GM06990 (cell line): ENCODE measurements around the gene MIEF1.

ENCODE experiments used
- DNase-seq: peaks from one replicate; pipeline ENCODE4 v3.0.0-alpha.2; 2011; ENCODE audit not compliant: insufficient read length; ENCODE audit errors: extremely low read depth
- H3K27me3 ChIP-seq: replicated peaks from 2 replicates; pipeline ENCODE4 v1.6.0; 2011; ENCODE audit warnings: low read length; ENCODE audit not compliant: control insufficient read depth, insufficient read depth
- H3K36me3 ChIP-seq: 2 replicates; pipeline ENCODE4 v1.5.1; 2011; ENCODE audit warnings: low read length; ENCODE audit not compliant: control insufficient read depth, insufficient read depth
- H3K4me3 ChIP-seq: replicated peaks from 2 replicates; pipeline ENCODE4 v1.5.1; 2011; ENCODE audit warnings: low read depth, mild to moderate bottlenecking, control low read depth, low read length
- TF ChIP-seq, protein P1 (sequence below): IDR thresholded peaks from 2 replicates; pipeline ENCODE4 v1.5.1; 2011; ENCODE audit warnings: low read length, control low read depth, mild to moderate bottlenecking, inconsistent platforms; ENCODE audit not compliant: insufficient read depth, poor library complexity, severe bottlenecking

MIEF1 gene

GRCh38 chr22:39534092-39534506 is 32.0 kb downstream of the MIEF1 start:
- peaks cover 7% of the 10 kb centered on the region for H3K36me3 ChIP-seq
- H3K4me3 ChIP-seq, result no peak overlapping the region
- DNase-seq, result no peak
- TF ChIP-seq, protein P1, sequence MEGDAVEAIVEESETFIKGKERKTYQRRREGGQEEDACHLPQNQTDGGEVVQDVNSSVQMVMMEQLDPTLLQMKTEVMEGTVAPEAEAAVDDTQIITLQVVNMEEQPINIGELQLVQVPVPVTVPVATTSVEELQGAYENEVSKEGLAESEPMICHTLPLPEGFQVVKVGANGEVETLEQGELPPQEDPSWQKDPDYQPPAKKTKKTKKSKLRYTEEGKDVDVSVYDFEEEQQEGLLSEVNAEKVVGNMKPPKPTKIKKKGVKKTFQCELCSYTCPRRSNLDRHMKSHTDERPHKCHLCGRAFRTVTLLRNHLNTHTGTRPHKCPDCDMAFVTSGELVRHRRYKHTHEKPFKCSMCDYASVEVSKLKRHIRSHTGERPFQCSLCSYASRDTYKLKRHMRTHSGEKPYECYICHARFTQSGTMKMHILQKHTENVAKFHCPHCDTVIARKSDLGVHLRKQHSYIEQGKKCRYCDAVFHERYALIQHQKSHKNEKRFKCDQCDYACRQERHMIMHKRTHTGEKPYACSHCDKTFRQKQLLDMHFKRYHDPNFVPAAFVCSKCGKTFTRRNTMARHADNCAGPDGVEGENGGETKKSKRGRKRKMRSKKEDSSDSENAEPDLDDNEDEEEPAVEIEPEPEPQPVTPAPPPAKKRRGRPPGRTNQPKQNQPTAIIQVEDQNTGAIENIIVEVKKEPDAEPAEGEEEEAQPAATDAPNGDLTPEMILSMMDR, result no peak
- no peaks in the 10 kb centered on the region for H3K27me3 ChIP-seq

DNA sequence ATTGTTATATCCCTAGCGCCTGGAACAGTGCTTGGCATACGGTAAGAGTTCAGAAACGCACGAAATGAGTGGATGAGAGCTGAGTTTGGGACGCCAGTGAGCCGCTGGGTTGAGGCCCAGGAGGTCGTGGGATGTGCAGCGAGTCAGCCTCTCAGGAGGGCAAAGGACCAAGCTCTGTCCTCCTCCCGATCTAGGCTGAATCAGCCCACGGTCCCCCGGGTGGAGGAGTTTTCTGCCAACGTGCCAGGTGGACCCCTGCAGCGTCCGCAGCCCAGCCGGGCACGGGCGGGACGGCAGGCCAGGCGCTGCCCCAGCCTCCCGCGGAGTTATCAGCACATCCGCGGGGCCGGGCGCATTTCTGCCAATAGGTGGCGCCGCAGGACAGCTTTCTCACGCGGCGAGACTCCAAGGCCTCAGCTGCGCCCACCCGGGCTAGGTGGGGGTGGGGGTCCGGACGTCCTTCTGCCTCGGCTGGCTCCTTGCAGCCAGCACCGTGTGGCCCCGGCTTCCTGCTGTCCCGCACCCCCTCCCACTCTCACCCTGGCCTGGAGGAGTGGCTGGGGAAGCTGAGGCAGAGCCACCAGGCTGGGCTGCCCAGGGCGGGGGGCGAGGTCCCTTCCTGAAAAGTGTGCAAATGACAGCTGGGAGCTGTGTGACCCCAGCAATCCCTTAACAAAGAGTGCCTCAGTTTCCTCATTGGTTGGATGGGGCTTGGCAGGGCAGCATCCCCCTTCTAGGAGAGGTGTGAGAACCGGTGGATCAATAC is 32.7 kb downstream of the MIEF1 start:
- DNase-seq, result peak; percentile 76
- Histone ChIP-seq H3K4me3 (no peak overlapping the region), H3K27me3 (no peaks in the 10 kb centered on the region), H3K36me3 (peaks cover 4% of the 10 kb centered on the region)
- TF ChIP-seq, protein P1, result peak; percentile 81

DNA sequence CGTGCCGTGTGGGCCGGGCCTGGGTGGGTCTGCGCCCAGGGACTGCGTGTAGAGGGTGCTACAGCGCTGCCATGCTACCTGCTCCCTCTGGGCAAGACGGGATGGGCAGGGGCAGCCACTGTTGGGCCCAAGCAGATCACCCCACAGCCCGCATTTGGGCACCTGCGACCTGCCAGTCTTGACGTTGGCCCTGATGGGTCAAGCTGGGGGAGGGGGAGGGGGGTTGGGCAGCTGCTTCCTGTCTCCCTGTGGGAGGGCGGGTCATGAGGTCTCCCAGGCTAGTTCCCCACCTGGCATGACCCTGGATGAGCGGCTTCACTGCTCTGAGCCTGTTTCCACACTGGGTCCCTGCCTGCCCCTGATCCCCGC is 33.3 kb downstream of the MIEF1 start:
- Histone ChIP-seq H3K4me3 (no peak overlapping the region), H3K36me3 (peaks cover 3% of the 10 kb centered on the region), H3K27me3 (no peaks in the 10 kb centered on the region)
- DNase-seq, result no peak
- TF ChIP-seq, protein P1, result no peak

DNA sequence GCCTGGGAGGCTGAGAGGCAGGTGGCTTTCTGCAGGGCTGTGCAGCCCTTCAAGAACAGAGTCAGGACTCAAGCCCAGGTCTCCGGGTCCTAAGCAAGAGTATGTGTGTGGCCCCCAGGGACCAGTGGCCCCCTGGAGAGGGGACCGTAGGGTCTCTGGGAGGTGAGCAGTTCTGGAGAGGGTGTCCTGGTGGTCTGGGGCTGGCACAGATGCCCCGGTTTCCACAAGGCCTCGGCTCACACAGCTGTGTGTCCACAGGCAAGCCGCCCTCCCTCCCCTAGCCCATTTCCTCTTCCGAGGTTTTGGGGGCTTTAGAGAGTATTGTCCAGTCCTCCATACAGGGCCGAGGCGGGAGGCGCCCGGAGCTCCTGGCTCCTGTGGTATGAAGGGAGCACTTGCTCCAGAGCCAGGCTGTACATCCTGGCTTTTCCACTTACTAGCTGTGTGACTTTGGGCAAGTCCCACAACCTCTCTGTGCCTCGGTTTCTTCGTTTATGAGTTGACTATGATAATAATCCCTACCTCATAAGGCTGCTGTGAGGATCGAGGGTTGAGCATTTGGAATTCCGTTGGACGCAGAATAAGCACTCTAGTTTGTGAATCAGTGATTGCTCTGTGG is 33.9 kb downstream of the MIEF1 start:
- DNase-seq, result no peak
- TF ChIP-seq, protein P1, result no peak
- H3K36me3 ChIP-seq, result peaks cover 2% of the 10 kb centered on the region
- no peaks in the 10 kb centered on the region for H3K27me3 ChIP-seq
- no peak overlapping the region for H3K4me3 ChIP-seq

- Histone ChIP-seq H3K36me3 (no peaks in the 10 kb centered on the region), H3K4me3 (no peak overlapping the region), H3K27me3 (no peaks in the 10 kb centered on the region)
- TF ChIP-seq, protein P1, result no peak
- DNase-seq, result no peak
Measured at GRCh38 chr22:39536711-39537110, 34.6 kb downstream of the MIEF1 start.

- no peak for DNase-seq
- Histone ChIP-seq H3K36me3 (no peaks in the 10 kb centered on the region), H3K4me3 (no peak overlapping the region), H3K27me3 (no peaks in the 10 kb centered on the region)
- TF ChIP-seq, protein P1, result no peak
Measured at GRCh38 chr22:39537975-39538374, 35.9 kb downstream of the MIEF1 start.
